Subcutaneous abdominal adipose tissue (tissue), 5 donors: ENCODE measurements around the gene CACNA2D3.

Source experiments
- H3K27ac ChIP-seq: one replicate; pipeline ENCODE4 v1.7.0; 2013; ENCODE audit warnings: low read depth, mild to moderate bottlenecking, inconsistent platforms, low read length, moderate library complexity
- H3K27me3 ChIP-seq, 5 donors: one replicate each; pipeline ENCODE4 v1.7.0; 2013; ENCODE audit warnings: low read length in 5 of 5, inconsistent platforms in 1 of 5; ENCODE audit not compliant: control insufficient read depth in 5 of 5, insufficient read depth in 4 of 5
- H3K36me3 ChIP-seq, 5 donors: one replicate each; pipeline ENCODE4 v1.7.0; 2013; ENCODE audit warnings: low read length in 5 of 5; ENCODE audit not compliant: control insufficient read depth in 5 of 5, insufficient read depth in 5 of 5
- H3K4me1 ChIP-seq, 5 donors: one replicate each; pipeline ENCODE4 v1.7.0; 2013; ENCODE audit warnings: low read length in 5 of 5, mild to moderate bottlenecking in 3 of 5, moderate library complexity in 1 of 5; ENCODE audit not compliant: control insufficient read depth in 5 of 5, insufficient read depth in 5 of 5
- H3K4me3 ChIP-seq, 5 donors: one replicate each; pipeline ENCODE4 v1.7.0; 2013; ENCODE audit warnings: low read length in 5 of 5, low read depth in 1 of 5
- H3K9ac ChIP-seq, 5 donors: one replicate each; pipeline ENCODE4 v1.7.0; 2013; ENCODE audit warnings: low read length in 5 of 5, mild to moderate bottlenecking in 4 of 5, moderate library complexity in 3 of 5
- H3K9me3 ChIP-seq, 5 donors: one replicate each; pipeline ENCODE4 v1.7.0; 2013; ENCODE audit warnings: low read length in 5 of 5; ENCODE audit not compliant: control insufficient read depth in 5 of 5
- donor health status: healthy.
- donor health status: healthy.
- donor health status: healthy.
- donor health status: healthy.
- donor health status: healthy.

The CACNA2D3 gene

GRCh38 chr3:54206874-54207273 is 84.5 kb downstream of the CACNA2D3 start:
- Histone ChIP-seq H3K9me3 (no peaks in the 10 kb centered on the region), H3K4me1 (no peaks in the 10 kb centered on the region), H3K4me3 (no peak overlapping the region), H3K27me3 (no peaks in the 10 kb centered on the region), H3K27ac (no peak overlapping the region), H3K9ac (no peak overlapping the region), H3K36me3 (no peaks in the 10 kb centered on the region)

- H3K27ac ChIP-seq, result no peak overlapping the region
- H3K9ac ChIP-seq, result no peak overlapping the region
- peaks cover 0 to 8% (median 2%) of the 10 kb centered on the region in 5 donors for H3K9me3 ChIP-seq
- no peaks in the 10 kb centered on the region for H3K27me3 ChIP-seq
- H3K4me1 ChIP-seq, result no peaks in the 10 kb centered on the region
- H3K4me3 ChIP-seq, result no peak overlapping the region
- H3K36me3 ChIP-seq, result no peaks in the 10 kb centered on the region
These were observed 88.7 kb downstream of the CACNA2D3 start for GRCh38 chr3:54211097-54211496.

GRCh38 chr3:54212723-54213122 is 90.4 kb downstream of the CACNA2D3 start:
- Histone ChIP-seq H3K9me3 (peaks cover 0 to 8% (median 2%) of the 10 kb centered on the region in 5 donors), H3K27me3 (no peaks in the 10 kb centered on the region), H3K4me1 (no peaks in the 10 kb centered on the region), H3K9ac (no peak overlapping the region), H3K36me3 (no peaks in the 10 kb centered on the region), H3K27ac (no peak overlapping the region), H3K4me3 (no peak overlapping the region)

- H3K27me3 ChIP-seq, result no peaks in the 10 kb centered on the region
- H3K27ac ChIP-seq, result no peak overlapping the region
- no peak overlapping the region for H3K4me3 ChIP-seq
- H3K9ac ChIP-seq, result no peak overlapping the region
- H3K36me3 ChIP-seq, result no peaks in the 10 kb centered on the region
- H3K9me3 ChIP-seq, result peaks cover 0 to 10% (median 4%) of the 10 kb centered on the region in 5 donors
- no peaks in the 10 kb centered on the region for H3K4me1 ChIP-seq
These were observed 91.6 kb downstream of the CACNA2D3 start for GRCh38 chr3:54213907-54214306.

GRCh38 chr3:54214845-54215244 is 92.5 kb downstream of the CACNA2D3 start:
- Histone ChIP-seq H3K4me1 (no peaks in the 10 kb centered on the region), H3K9me3 (peaks cover 0 to 10% (median 4%) of the 10 kb centered on the region in 5 donors), H3K27ac (no peak overlapping the region), H3K9ac (no peak overlapping the region), H3K4me3 (no peak overlapping the region), H3K36me3 (no peaks in the 10 kb centered on the region), H3K27me3 (no peaks in the 10 kb centered on the region)

GRCh38 chr3:54215521-54215920 is 93.2 kb downstream of the CACNA2D3 start:
- no peaks in the 10 kb centered on the region for H3K36me3 ChIP-seq
- peaks cover 0 to 3% (median 0%) of the 10 kb centered on the region in 5 donors for H3K27me3 ChIP-seq
- H3K9me3 ChIP-seq, result peaks cover 0 to 10% (median 4%) of the 10 kb centered on the region in 5 donors
- no peak overlapping the region for H3K9ac ChIP-seq
- H3K4me1 ChIP-seq, result no peaks in the 10 kb centered on the region
- no peak overlapping the region for H3K4me3 ChIP-seq
- H3K27ac ChIP-seq, result no peak overlapping the region

GRCh38 chr3:54217828-54218227 is 95.5 kb downstream of the CACNA2D3 start:
- H3K36me3 ChIP-seq, result no peaks in the 10 kb centered on the region
- H3K4me1 ChIP-seq, result no peaks in the 10 kb centered on the region
- H3K4me3 ChIP-seq, result no peak overlapping the region
- H3K9me3 ChIP-seq, result peaks cover 0 to 5% (median under 1%) of the 10 kb centered on the region in 5 donors
- H3K27me3 ChIP-seq, result peaks cover 0 to 5% (median 0%) of the 10 kb centered on the region in 5 donors
- no peak overlapping the region for H3K9ac ChIP-seq
- H3K27ac ChIP-seq, result no peak overlapping the region

- Histone ChIP-seq H3K36me3 (no peaks in the 10 kb centered on the region), H3K9me3 (peaks cover 0 to 5% (median 0%) of the 10 kb centered on the region in 5 donors), H3K4me3 (no peak overlapping the region), H3K9ac (no peak overlapping the region), H3K27ac (no peak overlapping the region), H3K27me3 (peaks cover 0 to 5% (median 0%) of the 10 kb centered on the region in 5 donors), H3K4me1 (no peaks in the 10 kb centered on the region)
These were observed 100.0 kb downstream of the CACNA2D3 start for GRCh38 chr3:54222316-54222715.

- H3K27me3 ChIP-seq, result peaks cover 0 to 5% (median 0%) of the 10 kb centered on the region in 5 donors
- H3K9ac ChIP-seq, result no peak overlapping the region
These were observed 100.7 kb downstream of the CACNA2D3 start for GRCh38 chr3:54223063-54223462.

GRCh38 chr3:54225841-54226528 is 103.6 kb downstream of the CACNA2D3 start:
- H3K27me3 ChIP-seq, result no peaks in the 10 kb centered on the region
- H3K9ac ChIP-seq, result no peak overlapping the region
- H3K27ac ChIP-seq, result no peak overlapping the region
- H3K36me3 ChIP-seq, result no peaks in the 10 kb centered on the region
- H3K4me1 ChIP-seq, result no peaks in the 10 kb centered on the region
- no peak overlapping the region for H3K4me3 ChIP-seq
- no peaks in the 10 kb centered on the region for H3K9me3 ChIP-seq

More at GRCh38 chr3:54223063-54223462, 100.7 kb downstream of the CACNA2D3 start:
- Histone ChIP-seq H3K4me1 (no peaks in the 10 kb centered on the region), H3K36me3 (no peaks in the 10 kb centered on the region), H3K4me3 (no peak overlapping the region), H3K9me3 (peaks cover 0 to 5% (median 0%) of the 10 kb centered on the region in 5 donors), H3K27ac (no peak overlapping the region)
